Esophagus muscularis mucosa (tissue), 3 donors: Measurements from ENCODE around the gene NEFH.

Experiments used
- CTCF ChIP-seq, 3 experiments: fragments of 200-600 bp in 2 of 3; fragments of 450-650 bp in 1 of 3; sonication (generic) in 2 of 3; IDR thresholded peaks; one replicate each; pipeline ENCODE4 v1.5.1; 2017 to 2019; ENCODE audit warnings: antibody characterized with exemption in 3 of 3, mild to moderate bottlenecking in 2 of 3, moderate library complexity in 1 of 3
- POLR2A ChIP-seq: fragments of 450-650 bp; IDR thresholded peaks from one replicate; pipeline ENCODE4 v1.6.1; 2017; ENCODE audit warnings: antibody characterized with exemption, moderate library complexity, mild to moderate bottlenecking, low read depth
- POLR2AphosphoS5 ChIP-seq, 2 donors: sonication (generic); formaldehyde crosslinking; IDR thresholded peaks; one replicate each; pipeline ENCODE4 v1.6.1; 2017; ENCODE audit warnings: antibody characterized with exemption in 2 of 2

GRCh38 chr22:29476116-29476515 is 3.9 kb upstream of the NEFH start:
- no peak for TF ChIP-seq POLR2A
- TF ChIP-seq CTCF (IDR thresholded peaks at IDR 0.05): no peak
- no peak for TF ChIP-seq POLR2AphosphoS5 (IDR thresholded peaks at IDR 0.05)
